Colonic mucosa (tissue), 4 donors: ENCODE measurements around the gene CFAP74. TPM values are rescaled to one million over a fixed set of nuclear protein-coding genes. Genes with fewer than 3 reads are reported as not detected.

ENCODE experiments used
- DNase-seq: peaks from one replicate; pipeline ENCODE4 v3.0.0-alpha.2; 2020
- H3K27ac ChIP-seq: fragments of 200-600 bp; one replicate; pipeline ENCODE4 v1.8.0; 2021
- H3K27me3 ChIP-seq: fragments of 200-600 bp; one replicate; pipeline ENCODE4 v1.8.0; 2021
- H3K36me3 ChIP-seq: fragments of 200-600 bp; one replicate; pipeline ENCODE4 v1.8.0; 2021
- H3K4me1 ChIP-seq: fragments of 200-600 bp; one replicate; pipeline ENCODE4 v1.8.0; 2021; ENCODE audit warnings: mild to moderate bottlenecking
- H3K4me3 ChIP-seq: fragments of 200-600 bp; one replicate; pipeline ENCODE4 v1.8.0; 2021
- H3K9ac ChIP-seq, 2 donors: one replicate each; pipeline ENCODE4 v1.7.0; 2013; ENCODE audit warnings: control low read depth in 2 of 2, low read depth in 2 of 2, low read length in 2 of 2
- H3K9me3 ChIP-seq: fragments of 200-600 bp; one replicate; pipeline ENCODE4 v1.8.0; 2021
- intact Hi-C: fragments of 100-400 bp; cut with DNase I; formaldehyde crosslinking; loops from one replicate; pipeline ENCODE4 v1.14.1; 2022
- total RNA-seq, 2 donors: library from RNA; stranded (reverse); fragmentation: NEBNext Ultra II Directional in 1 of 2; extraction: Animal tissue kit (Norgen Biotek cat#: 25700) in 1 of 2; gene quantifications; one replicate each; pipeline ENCODE4 v1.2.1, GENCODE V29; 2021
- TF ChIP-seq, protein P1 (sequence below): fragments of 200-600 bp; IDR thresholded peaks from one replicate; pipeline ENCODE4 v1.8.0; 2022; ENCODE audit warnings: antibody characterized with exemption, mild to moderate bottlenecking
- donor health status: healthy.
- donor health status: DM: no; HTN: no; CAD: no.
- donor health status: DM: no; HTN: no; CAD: no.

CFAP74 gene
- total RNA-seq, 2 donors from 2014 or later, result 0.10 to 0.16 TPM

DNA sequence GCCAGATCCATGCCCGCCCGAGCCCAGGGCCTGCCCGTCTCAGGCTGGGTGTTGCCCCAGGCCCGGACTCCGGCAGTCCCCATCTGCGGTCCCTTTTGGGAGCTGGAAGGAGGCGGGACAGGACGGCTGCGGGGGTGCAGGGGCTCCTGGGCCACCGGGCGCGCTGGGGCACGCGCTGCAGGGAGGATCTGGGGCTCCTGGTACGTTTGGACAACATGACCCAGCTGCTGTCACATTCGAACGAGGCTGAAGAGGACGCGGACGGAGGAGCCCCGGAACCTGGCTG is 95.1 kb downstream of the CFAP74 start:
- intact Hi-C loops, result loop anchor here (5.0 to 10.0 kb wide), 2 partner anchors 54 to 121 kb away; no protein-coding TSS in a partner anchor
- Histone ChIP-seq H3K27me3 (no peaks in the 10 kb centered on the region), H3K4me1 (peaks cover 4% of the 10 kb centered on the region), H3K36me3 (no peaks in the 10 kb centered on the region), H3K4me3 (peak overlapping the region; percentile 73), H3K27ac (peak overlapping the region; percentile 76), H3K9ac (peak overlapping the region; percentile 74 to 92), H3K9me3 (no peaks in the 10 kb centered on the region)
- no peak for DNase-seq
- TF ChIP-seq, protein P1, sequence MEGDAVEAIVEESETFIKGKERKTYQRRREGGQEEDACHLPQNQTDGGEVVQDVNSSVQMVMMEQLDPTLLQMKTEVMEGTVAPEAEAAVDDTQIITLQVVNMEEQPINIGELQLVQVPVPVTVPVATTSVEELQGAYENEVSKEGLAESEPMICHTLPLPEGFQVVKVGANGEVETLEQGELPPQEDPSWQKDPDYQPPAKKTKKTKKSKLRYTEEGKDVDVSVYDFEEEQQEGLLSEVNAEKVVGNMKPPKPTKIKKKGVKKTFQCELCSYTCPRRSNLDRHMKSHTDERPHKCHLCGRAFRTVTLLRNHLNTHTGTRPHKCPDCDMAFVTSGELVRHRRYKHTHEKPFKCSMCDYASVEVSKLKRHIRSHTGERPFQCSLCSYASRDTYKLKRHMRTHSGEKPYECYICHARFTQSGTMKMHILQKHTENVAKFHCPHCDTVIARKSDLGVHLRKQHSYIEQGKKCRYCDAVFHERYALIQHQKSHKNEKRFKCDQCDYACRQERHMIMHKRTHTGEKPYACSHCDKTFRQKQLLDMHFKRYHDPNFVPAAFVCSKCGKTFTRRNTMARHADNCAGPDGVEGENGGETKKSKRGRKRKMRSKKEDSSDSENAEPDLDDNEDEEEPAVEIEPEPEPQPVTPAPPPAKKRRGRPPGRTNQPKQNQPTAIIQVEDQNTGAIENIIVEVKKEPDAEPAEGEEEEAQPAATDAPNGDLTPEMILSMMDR, result no peak

- TF ChIP-seq, protein P1, result no peak
- Histone ChIP-seq H3K36me3 (no peaks in the 10 kb centered on the region), H3K27ac (no peak overlapping the region), H3K9me3 (no peaks in the 10 kb centered on the region), H3K9ac (no peak overlapping the region), H3K27me3 (no peaks in the 10 kb centered on the region), H3K4me3 (no peak overlapping the region), H3K4me1 (peaks cover 4% of the 10 kb centered on the region)
- DNase-seq, result peak; percentile 32
- intact Hi-C loops, result loop anchor here (5.0 to 10.0 kb wide), 2 partner anchors 52 to 120 kb away; no protein-coding TSS in a partner anchor
These were observed 96.4 kb downstream of the CFAP74 start for GRCh38 chr1:1907098-1907736.

DNA sequence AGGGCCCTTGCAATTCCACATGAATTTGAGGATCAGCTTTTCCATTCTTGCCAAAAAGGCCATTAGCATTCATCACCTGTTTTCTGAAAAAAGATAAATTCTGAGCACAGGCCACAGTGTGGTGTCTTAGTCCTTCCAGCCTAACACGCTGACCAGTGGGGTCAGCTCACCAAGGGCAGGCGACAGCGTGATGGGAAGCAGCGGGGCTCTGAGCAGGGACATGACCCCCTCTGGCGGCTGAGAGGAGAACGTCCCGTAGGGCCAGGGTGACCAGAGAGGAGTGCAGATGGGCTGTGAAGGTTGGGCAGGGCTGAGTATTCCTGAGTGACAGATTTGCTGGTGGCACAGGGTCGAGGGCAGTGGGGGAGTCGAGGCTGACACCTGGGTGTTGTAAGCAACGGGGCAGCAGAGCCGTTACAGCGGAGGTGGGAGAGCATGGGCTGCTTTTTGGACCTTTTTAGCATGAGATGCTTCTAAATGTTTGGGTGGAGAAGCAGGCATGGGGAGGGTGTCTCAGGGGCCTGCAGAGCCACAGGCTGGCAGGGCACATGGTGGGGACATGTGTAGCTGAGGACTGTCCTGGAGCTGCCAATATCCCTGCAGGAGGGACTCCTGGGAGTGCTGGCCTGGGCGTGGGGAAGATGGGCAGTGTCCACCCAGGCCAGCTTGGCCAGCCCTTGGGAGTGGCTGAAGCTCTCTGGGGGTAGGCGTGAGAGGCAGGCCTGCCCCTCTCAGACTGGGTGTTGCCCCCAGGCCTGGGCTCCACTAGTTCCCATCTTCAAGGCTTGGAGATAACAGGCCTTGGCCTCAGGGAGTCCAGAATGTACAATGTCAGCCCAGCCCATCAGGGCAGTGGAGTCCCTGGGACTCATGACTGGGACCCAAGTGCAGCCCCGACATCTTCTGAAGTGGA is 97.1 kb downstream of the CFAP74 start:
- intact Hi-C loops, result loop anchor here (5.0 to 10.0 kb wide), 2 partner anchors 52 to 119 kb away; no protein-coding TSS in a partner anchor
- H3K36me3 ChIP-seq, result no peaks in the 10 kb centered on the region
- no peak overlapping the region for H3K27ac ChIP-seq

DNA sequence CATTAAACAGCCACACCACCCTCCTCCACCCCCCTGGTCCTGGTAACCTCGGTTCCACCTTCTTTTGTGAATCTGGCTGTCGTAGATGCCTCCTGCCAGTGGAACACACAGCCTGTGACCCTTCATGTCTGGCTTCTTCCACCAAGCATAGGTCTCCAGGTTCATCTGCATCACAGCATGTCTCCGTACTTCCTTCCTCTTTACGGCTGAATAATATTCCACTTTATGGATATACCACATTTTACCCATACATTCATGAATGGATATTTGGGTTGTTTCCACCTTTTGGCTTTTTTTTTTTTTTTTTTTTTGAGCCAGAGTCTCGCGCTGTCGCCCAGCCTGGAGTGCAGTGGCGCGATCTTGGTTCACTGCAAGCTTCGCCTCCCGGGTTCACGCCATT is 100.4 kb downstream of the CFAP74 start:
- no peaks in the 10 kb centered on the region for H3K27me3 ChIP-seq
- H3K9ac ChIP-seq, result no peak overlapping the region
- no peak overlapping the region for H3K4me3 ChIP-seq
- H3K9me3 ChIP-seq, result no peaks in the 10 kb centered on the region
- TF ChIP-seq, protein P1, result no peak
- no peak overlapping the region for H3K27ac ChIP-seq
- H3K36me3 ChIP-seq, result no peaks in the 10 kb centered on the region
- no peak for DNase-seq
- H3K4me1 ChIP-seq, result peaks cover 1% of the 10 kb centered on the region
- intact Hi-C loops, result loop anchor here (10.0 kb wide), 1 partner anchor 48 kb away; no protein-coding TSS in a partner anchor

More for the DNA sequence above, 97.1 kb downstream of the CFAP74 start:
- Histone ChIP-seq H3K4me1 (peaks cover 4% of the 10 kb centered on the region), H3K27me3 (no peaks in the 10 kb centered on the region), H3K9ac (no peak overlapping the region), H3K9me3 (no peaks in the 10 kb centered on the region), H3K4me3 (no peak overlapping the region)
- TF ChIP-seq, protein P1, result peak; percentile 84
- peak; percentile 89 for DNase-seq

- H3K9ac ChIP-seq, result no peak overlapping the region
These were observed 101.8 kb downstream of the CFAP74 start for GRCh38 chr1:1901641-1902294.

More at GRCh38 chr1:1901641-1902294, 101.8 kb downstream of the CFAP74 start:
- TF ChIP-seq, protein P1, result no peak
- Histone ChIP-seq H3K4me1 (no peaks in the 10 kb centered on the region), H3K9me3 (no peaks in the 10 kb centered on the region), H3K27ac (no peak overlapping the region), H3K36me3 (no peaks in the 10 kb centered on the region), H3K4me3 (no peak overlapping the region), H3K27me3 (no peaks in the 10 kb centered on the region)
- no peak for DNase-seq
- intact Hi-C loops, result loop anchor here (10.0 kb wide), 1 partner anchor 47 kb away; no protein-coding TSS in a partner anchor
